Placental pericyte (primary cell): ENCODE results near the gene PDAP1. TPM values are rescaled to one million over a fixed set of nuclear protein-coding genes. Genes with fewer than 3 reads are reported as not detected.

ENCODE experiments used
- total RNA-seq: library from RNA; depleted of rRNA; stranded (reverse); fragments of >200 nt; gene quantifications from 2 replicates; pipeline ENCODE4 v1.2.3, GENCODE V29; 2012

Gene PDAP1
- 42.1 and 74.0 TPM in 2 replicates for total RNA-seq

GRCh38 chr7:99408379-99409191, at the start of gene PDAP1, which contains the start of gene BUD31:
Gene PDAP1 (minus strand): TSS chr7:99408597. CDS start chr7:99408548, 49 bp downstream.
Gene BUD31 (plus strand): TSS chr7:99408969. CDS start chr7:99411093, 2,124 bp downstream.

GRCh38 chr7:99438573-99439480, 30.4 kb upstream of the PDAP1 start, which contains the start of the genes CPSF4 and PTCD1:
Gene CPSF4 (plus strand): TSS chr7:99438943. CDS start chr7:99439083, 140 bp downstream.
Gene PTCD1 (minus strand): TSS chr7:99438798. CDS start chr7:99435242, 3,556 bp downstream.

DNA sequence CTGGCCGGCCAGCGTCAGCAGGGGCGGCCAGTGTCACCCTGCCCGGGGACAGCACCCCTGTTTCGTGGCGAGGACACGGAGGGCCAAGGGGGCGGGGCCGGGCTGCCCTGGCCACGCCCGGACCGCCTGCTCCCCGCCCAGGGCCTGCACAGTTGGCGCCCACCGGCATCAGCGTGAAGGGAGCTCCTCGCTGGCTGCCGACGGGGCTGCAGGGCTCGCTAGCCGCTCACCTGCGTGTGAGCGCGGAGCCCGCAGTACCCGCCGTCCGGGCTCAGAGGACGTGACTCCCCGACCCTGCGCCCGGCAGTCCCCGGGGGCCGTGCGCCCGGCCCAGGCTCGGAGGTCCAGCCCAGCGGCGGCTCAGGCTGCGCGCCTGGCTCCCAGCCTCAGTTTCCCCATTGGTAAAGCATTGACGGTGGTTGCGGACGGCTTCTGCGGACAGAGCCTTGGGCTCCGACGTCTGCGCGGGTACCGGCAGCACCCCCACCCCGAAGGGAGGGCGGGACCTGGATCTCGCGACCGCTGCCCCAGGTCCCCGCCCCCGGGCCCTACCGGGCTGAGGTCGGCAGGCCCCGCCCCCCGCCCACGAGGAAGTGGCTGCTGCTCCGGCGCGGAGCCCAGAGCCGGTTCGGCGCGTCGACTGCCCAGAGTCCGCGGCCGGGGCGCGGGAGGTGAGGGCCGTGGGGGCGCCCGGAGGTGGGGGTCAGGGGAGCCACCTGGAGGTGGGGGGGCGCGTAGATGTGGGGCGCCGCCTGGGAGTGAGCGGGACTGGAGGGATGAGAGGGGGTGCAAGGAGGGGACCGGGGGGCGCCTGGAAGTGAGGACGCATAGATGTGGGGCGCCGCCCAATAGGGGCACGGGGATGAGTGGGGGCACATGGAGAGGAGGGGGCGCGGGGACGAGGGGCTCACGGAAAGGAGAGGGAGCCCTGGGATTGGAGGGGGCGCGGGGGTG, 34.0 kb downstream of the PDAP1 start, which contains the start of gene ARPC1B:
Gene ARPC1B (plus strand): TSS at position 620 of the 954 bp plus-strand sequence. CDS start 10,985 bp downstream, outside the sequence.

Other genes starting within 250 kb of the PDAP1 start
- gene KPNA7, start 200.5 kb downstream of the PDAP1 start, total RNA-seq: not detected in 2 replicates
- gene MYH16, start 135.8 kb downstream of the PDAP1 start, total RNA-seq: 0.43 TPM in 1 of 2 replicates, not detected in the other
- 209 and 273 TPM in 2 replicates for gene ARPC1A, start 82.7 kb downstream of the PDAP1 start, total RNA-seq
- gene ARPC1B, start 33.9 kb downstream of the PDAP1 start, total RNA-seq: 399 and 536 TPM in 2 replicates
- gene BUD31, start 372 bp upstream of the PDAP1 start, total RNA-seq: 87.6 and 133 TPM in 2 replicates
- gene PTCD1, start 30.2 kb upstream of the PDAP1 start, total RNA-seq: 4.8 and 8.4 TPM in 2 replicates
- gene CPSF4, start 30.3 kb upstream of the PDAP1 start, total RNA-seq: 33.4 and 39.6 TPM in 2 replicates
- gene ATP5MF, start 57.6 kb upstream of the PDAP1 start, total RNA-seq: 99.8 and 214 TPM in 2 replicates
- gene ZNF789, start 64.3 kb upstream of the PDAP1 start, total RNA-seq: 4.4 and 9.7 TPM in 2 replicates
- 28.2 and 31.9 TPM in 2 replicates for gene ZNF394, start 91.7 kb upstream of the PDAP1 start, total RNA-seq
- gene ZKSCAN5, start 96.1 kb upstream of the PDAP1 start, total RNA-seq: 16.0 and 16.9 TPM in 2 replicates
- 3.9 and 5.7 TPM in 2 replicates for gene FAM200A, start 143.5 kb upstream of the PDAP1 start, total RNA-seq
- 65.9 and 85.3 TPM in 2 replicates for gene ZNF655, start 150.0 kb upstream of the PDAP1 start, total RNA-seq
- gene TMEM225B, start 189.7 kb upstream of the PDAP1 start, total RNA-seq: 0.44 TPM in 1 of 2 replicates, not detected in the other
- gene ZSCAN25, start 208.3 kb upstream of the PDAP1 start, total RNA-seq: 8.3 and 15.9 TPM in 2 replicates